Measurements from ENCODE around the gene ORMDL2. TPM values are rescaled to one million over a fixed set of nuclear protein-coding genes. Genes with fewer than 3 reads are reported as not detected.

ORMDL2 gene
- total RNA-seq, 4 donors from 2014 or later = 29.9 to 31.9 (median 31.1) TPM

GRCh38 chr12:55816881-55817344 lies 928 bp upstream of the ORMDL2 start:
- DNase-seq = no peak
- no peaks in the 10 kb centered on the region for H3K27me3 ChIP-seq
- intact Hi-C loops (cut with DNase I) = no loop called here

DNA sequence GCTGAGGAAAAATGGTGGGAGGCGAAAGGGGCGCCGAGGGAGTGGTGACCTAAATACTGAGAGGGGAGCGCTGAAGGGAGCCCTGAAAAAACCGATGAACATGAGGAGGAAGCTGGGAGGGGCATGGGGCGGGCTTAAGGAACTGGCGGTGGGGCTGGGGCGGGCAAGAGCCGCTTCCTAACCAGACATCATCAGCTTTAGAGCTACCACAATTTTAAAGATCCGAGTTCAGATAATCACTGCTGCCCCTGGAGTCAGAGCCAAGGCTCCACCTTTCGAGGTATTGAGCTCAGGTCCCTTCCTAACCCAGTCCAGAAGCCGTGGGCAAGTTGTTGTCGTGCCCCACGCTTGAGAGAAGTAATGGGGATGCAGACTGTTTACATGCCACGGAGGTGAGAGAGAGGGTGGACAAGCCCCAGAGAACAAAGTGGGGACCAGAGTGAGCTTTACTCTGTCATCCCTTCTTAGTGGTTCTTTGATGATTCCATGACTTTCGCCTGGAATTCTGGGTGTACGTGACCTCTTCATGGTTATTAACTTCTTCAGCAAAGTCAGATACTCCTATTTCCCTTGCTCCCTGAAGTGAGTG lies 393 bp downstream of the ORMDL2 start:
- H3K27me3 ChIP-seq = no peaks in the 10 kb centered on the region
- H3K4me1 ChIP-seq = peaks cover 0 to 51% (median 37%) of the 10 kb centered on the region in 3 donors
- H3K4me3 ChIP-seq = peak overlapping the region; percentile 53 to 94 (median 70)
- intact Hi-C loops (cut with DNase I) = no loop called here
- TF ChIP-seq POLR2A (IDR thresholded peaks at IDR 0.05) = no peak
- no peaks in the 10 kb centered on the region for H3K9me3 ChIP-seq
- 0 to 3% methylated on average over 16 to 17 of the region's 17 CpGs for WGBS, 2 donors
- no peak for DNase-seq
- peak overlapping the region; percentile 75 to 95 (median 92) for H3K27ac ChIP-seq
- peaks cover 6 to 68% (median 28%) of the 10 kb centered on the region in 3 donors for H3K36me3 ChIP-seq

More at GRCh38 chr12:55816881-55817344, 928 bp upstream of the ORMDL2 start:
- peaks cover 0 to 64% (median 37%) of the 10 kb centered on the region in 3 donors for H3K4me1 ChIP-seq
- no peak for TF ChIP-seq CTCF (IDR thresholded peaks at IDR 0.05)
- TF ChIP-seq POLR2A (IDR thresholded peaks at IDR 0.05) = no peak
- 0% methylated on average over 11 to 14 of the region's 14 CpGs for WGBS, 2 donors
- peak overlapping the region; percentile 87 to 98 (median 93) for H3K27ac ChIP-seq
- peaks cover 6 to 68% (median 17%) of the 10 kb centered on the region in 3 donors for H3K36me3 ChIP-seq
- peak overlapping the region; percentile 53 to 94 (median 70) for H3K4me3 ChIP-seq
- no peaks in the 10 kb centered on the region for H3K9me3 ChIP-seq

- Histone ChIP-seq H3K27me3 (no peaks in the 10 kb centered on the region), H3K4me1 (peaks cover 0 to 45% (median 37%) of the 10 kb centered on the region in 3 donors), H3K27ac (peak overlapping the region; percentile 75 to 95 (median 92)), H3K4me3 (peak overlapping the region in 3 of 4 donors; percentile 67 to 94 (median 73)), H3K9me3 (no peaks in the 10 kb centered on the region), H3K36me3 (peaks cover 6 to 64% (median 28%) of the 10 kb centered on the region in 3 donors)
- DNase-seq = no peak
- WGBS, 2 donors = 52 to 70% methylated on average over 6 of the region's 6 CpGs
- no peak for TF ChIP-seq CTCF (IDR thresholded peaks at IDR 0.05)
- no peak for TF ChIP-seq POLR2A (IDR thresholded peaks at IDR 0.05)
- intact Hi-C loops (cut with DNase I) = no loop called here
Measured at GRCh38 chr12:55818886-55819285, 1.0 kb downstream of the ORMDL2 start.

- TF ChIP-seq CTCF (IDR thresholded peaks at IDR 0.05) (peak in 1 of 6 experiments; percentile 14), POLR2A (IDR thresholded peaks at IDR 0.05) (no peak)
- Histone ChIP-seq H3K9me3 (no peaks in the 10 kb centered on the region), H3K27ac (no peak overlapping the region), H3K36me3 (peaks cover 6 to 46% (median 28%) of the 10 kb centered on the region in 3 donors), H3K4me3 (no peak overlapping the region), H3K4me1 (peaks cover 0 to 43% (median 27%) of the 10 kb centered on the region in 3 donors), H3K27me3 (no peaks in the 10 kb centered on the region)
- DNase-seq = no peak
- WGBS, 2 donors = 86 to 93% methylated on average over 1 of the region's 1 CpG
- intact Hi-C loops (cut with DNase I) = no loop called here
Measured at GRCh38 chr12:55820679-55821078, 2.8 kb downstream of the ORMDL2 start.

GRCh38 chr12:55822228-55822627 lies 4.4 kb downstream of the ORMDL2 start:
- H3K4me3 ChIP-seq = no peak overlapping the region
- no peaks in the 10 kb centered on the region for H3K9me3 ChIP-seq
- peaks cover 1 to 45% (median 29%) of the 10 kb centered on the region in 3 donors for H3K4me1 ChIP-seq
- H3K36me3 ChIP-seq = peaks cover 6 to 45% (median 28%) of the 10 kb centered on the region in 3 donors
- WGBS, 2 donors = 52 to 57% methylated on average over 6 of the region's 6 CpGs
- intact Hi-C loops (cut with DNase I) = no loop called here
- H3K27ac ChIP-seq = no peak overlapping the region
- TF ChIP-seq POLR2A (IDR thresholded peaks at IDR 0.05) = no peak
- peak in 1 of 6 experiments; percentile 8 for TF ChIP-seq CTCF (IDR thresholded peaks at IDR 0.05)
- no peaks in the 10 kb centered on the region for H3K27me3 ChIP-seq
- DNase-seq = no peak

Data from esophagus squamous epithelium (tissue), 5 donors.